Keratinocyte (primary cell): ENCODE data around the gene PLD5. TPM values are rescaled to one million over a fixed set of nuclear protein-coding genes. Genes with fewer than 3 reads are reported as not detected.

Experiments
- DNase-seq: peaks from one replicate; pipeline ENCODE4 v3.0.0-alpha.2; 2011; ENCODE audit warnings: low read depth, missing footprints, low spot score
- FAIRE-seq: peaks from 2 replicates; lab custom pipeline; 2011; peaks lifted over from hg19 to GRCh38; lab: Jason Lieb, UNC
- H2AFZ ChIP-seq: 2 replicates; pipeline ENCODE4 v1.6.0; 2012; ENCODE audit warnings: low read length, control low read depth, inconsistent platforms; ENCODE audit not compliant: control insufficient read depth
- H3K27ac ChIP-seq: 2 replicates; pipeline ENCODE4 v1.5.1; 2011; ENCODE audit warnings: low read length; ENCODE audit not compliant: control insufficient read depth, insufficient read depth
- H3K27me3 ChIP-seq: 3 replicates; pipeline ENCODE4 v1.6.0; 2011; ENCODE audit warnings: low read length; ENCODE audit not compliant: control insufficient read depth, insufficient read depth; ENCODE audit errors: extremely low read depth
- H3K36me3 ChIP-seq, 2 experiments: 2 replicates in 1 of 2; 3 replicates in 1 of 2; pipeline ENCODE4 v1.5.1; 2011; ENCODE audit warnings: low read length in 2 of 2, mild to moderate bottlenecking in 1 of 2; ENCODE audit not compliant: control insufficient read depth in 2 of 2, insufficient read depth in 2 of 2; ENCODE audit errors: extremely low read depth in 1 of 2
- H3K4me1 ChIP-seq: 3 replicates; pipeline ENCODE4 v1.5.1; 2011; ENCODE audit warnings: low read length; ENCODE audit not compliant: control insufficient read depth, insufficient read depth; ENCODE audit errors: extremely low read depth
- H3K4me2 ChIP-seq: 3 replicates; pipeline ENCODE4 v1.6.0; 2011; ENCODE audit warnings: low read depth, low read length; ENCODE audit not compliant: control insufficient read depth, insufficient read depth; ENCODE audit errors: extremely low read depth
- H3K4me3 ChIP-seq, 3 experiments: fragments of 200-600 bp in 1 of 3; sonication (generic) in 1 of 3; 2 replicates in 2 of 3; 3 replicates in 1 of 3; pipeline ENCODE4 v1.5.1; 2011 to 2016; ENCODE audit warnings: low read length in 3 of 3, mild to moderate bottlenecking in 3 of 3, control low read depth in 2 of 3, inconsistent platforms in 1 of 3, low read depth in 1 of 3, mixed read lengths in 1 of 3, mixed run types in 1 of 3, moderate library complexity in 1 of 3; ENCODE audit not compliant: control insufficient read depth in 2 of 3, insufficient read depth in 2 of 3; ENCODE audit errors: extremely low read depth in 1 of 3
- H3K79me2 ChIP-seq: 2 replicates; pipeline ENCODE4 v1.6.0; 2012; ENCODE audit warnings: low read length; ENCODE audit not compliant: control insufficient read depth, insufficient read depth
- H3K9ac ChIP-seq: 3 replicates; pipeline ENCODE4 v1.6.0; 2011; ENCODE audit warnings: low read length; ENCODE audit not compliant: control insufficient read depth, insufficient read depth; ENCODE audit errors: extremely low read depth
- H3K9me1 ChIP-seq: 3 replicates; pipeline ENCODE4 v1.6.0; 2011; ENCODE audit warnings: low read length; ENCODE audit not compliant: control insufficient read depth, insufficient read depth; ENCODE audit errors: extremely low read depth
- H3K9me3 ChIP-seq: 2 replicates; pipeline ENCODE4 v1.5.1; 2012; ENCODE audit warnings: low read depth, low read length; ENCODE audit not compliant: control insufficient read depth
- H4K20me1 ChIP-seq: 3 replicates; pipeline ENCODE4 v1.6.0; 2011; ENCODE audit warnings: low read length; ENCODE audit not compliant: control insufficient read depth, insufficient read depth; ENCODE audit errors: extremely low read depth
- EZH2 ChIP-seq: IDR thresholded peaks from one replicate; pipeline ENCODE4 v1.6.1; 2012; ENCODE audit warnings: inconsistent platforms, mild to moderate bottlenecking, low read length, moderate library complexity
- dilution Hi-C: fragments of 300-500 bp; cut with MboI; formaldehyde crosslinking; loops from one replicate; pipeline ENCODE4 v1.7.0; 2020; ENCODE audit warnings: low sequenced_read_pairs; ENCODE audit not compliant: extremely low pct_ligation_motif_present
- polyA plus RNA-seq, 5 experiments: library from polyadenylated mRNA; depleted of rRNA in 3 of 5; stranded (reverse) in 3 of 5; stranded (forward) in 1 of 5; unstranded in 1 of 5; fragments of >200 nt; gene quantifications; 1 replicate in 1 of 5; 2 replicates in 3 of 5; 3 replicates in 1 of 5; pipeline versions ENCODE4 v1.2.1 to v1.2.3, GENCODE V29; 2011 to 2012; ENCODE audit warnings: missing spikeins in 2 of 5, low read depth in 1 of 5, low replicate concordance in 1 of 5
- TF ChIP-seq, protein P1 (sequence below), 3 experiments: IDR thresholded peaks in 1 of 3; conservative IDR thresholded peaks in 1 of 3; optimal IDR thresholded peaks in 1 of 3; 2 replicates in 2 of 3; 3 replicates in 1 of 3; pipeline versions ENCODE3 to v1.5.1; 2011; ENCODE audit warnings: low read length in 3 of 3, mild to moderate bottlenecking in 3 of 3, moderate library complexity in 2 of 3, control low read depth in 1 of 3, inconsistent platforms in 1 of 3; ENCODE audit not compliant: insufficient read depth in 2 of 3; ENCODE audit errors: extremely low read depth in 1 of 3

Gene PLD5
- polyA plus RNA-seq, 1 donor (not counting 4 experiments of a cell fraction or from before 2014, with no cell fraction given): 7.2 TPM

- dilution Hi-C loops: no loop called here
Observed at GRCh38 chr1:242470774-242471173, 53.7 kb downstream of the PLD5 start.

DNA sequence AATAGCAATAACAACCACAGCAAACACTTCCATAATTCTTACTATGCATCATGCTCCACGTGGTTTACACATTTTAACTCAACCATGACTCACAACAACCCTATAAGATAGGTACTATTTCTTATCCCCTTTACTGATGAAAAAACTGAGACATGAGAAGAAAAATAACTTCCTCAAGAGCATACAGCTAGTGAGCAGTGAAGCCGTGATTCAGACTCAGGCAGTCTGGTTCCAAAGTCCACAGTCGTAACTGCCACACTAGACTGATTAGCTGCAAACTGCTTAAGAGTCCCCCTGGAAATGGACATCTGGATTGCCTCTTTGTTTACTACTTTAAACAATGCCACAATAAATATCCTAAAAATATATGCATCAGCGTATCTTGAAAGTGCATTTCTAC is 55.7 kb downstream of the PLD5 start:
- Histone ChIP-seq H3K27me3 (no peaks in the 10 kb centered on the region), H3K4me3 (no peak overlapping the region), H3K4me2 (no peak overlapping the region), H3K9ac (no peak overlapping the region), H2AFZ (no peak overlapping the region), H3K9me3 (no peaks in the 10 kb centered on the region), H3K79me2 (no peaks in the 10 kb centered on the region), H3K4me1 (no peaks in the 10 kb centered on the region), H3K27ac (no peak overlapping the region), H3K36me3 (peaks cover 0 to 1% of the 10 kb centered on the region in 2 experiments), H3K9me1 (no peaks in the 10 kb centered on the region), H4K20me1 (no peaks in the 10 kb centered on the region)
- dilution Hi-C loops: no loop called here
- TF ChIP-seq EZH2: no peak
- TF ChIP-seq, protein P1, sequence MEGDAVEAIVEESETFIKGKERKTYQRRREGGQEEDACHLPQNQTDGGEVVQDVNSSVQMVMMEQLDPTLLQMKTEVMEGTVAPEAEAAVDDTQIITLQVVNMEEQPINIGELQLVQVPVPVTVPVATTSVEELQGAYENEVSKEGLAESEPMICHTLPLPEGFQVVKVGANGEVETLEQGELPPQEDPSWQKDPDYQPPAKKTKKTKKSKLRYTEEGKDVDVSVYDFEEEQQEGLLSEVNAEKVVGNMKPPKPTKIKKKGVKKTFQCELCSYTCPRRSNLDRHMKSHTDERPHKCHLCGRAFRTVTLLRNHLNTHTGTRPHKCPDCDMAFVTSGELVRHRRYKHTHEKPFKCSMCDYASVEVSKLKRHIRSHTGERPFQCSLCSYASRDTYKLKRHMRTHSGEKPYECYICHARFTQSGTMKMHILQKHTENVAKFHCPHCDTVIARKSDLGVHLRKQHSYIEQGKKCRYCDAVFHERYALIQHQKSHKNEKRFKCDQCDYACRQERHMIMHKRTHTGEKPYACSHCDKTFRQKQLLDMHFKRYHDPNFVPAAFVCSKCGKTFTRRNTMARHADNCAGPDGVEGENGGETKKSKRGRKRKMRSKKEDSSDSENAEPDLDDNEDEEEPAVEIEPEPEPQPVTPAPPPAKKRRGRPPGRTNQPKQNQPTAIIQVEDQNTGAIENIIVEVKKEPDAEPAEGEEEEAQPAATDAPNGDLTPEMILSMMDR (optimal IDR thresholded peaks at IDR 0.05 in 1 of 3, IDR thresholded peaks at IDR 0.05 in 1 of 3, conservative IDR thresholded peaks at IDR 0.05 in 1 of 3; ENCODE audit: extremely low read depth in 1 of 3, insufficient read depth in 2 of 3, low read length in 3 of 3): no peak
- no peak for FAIRE-seq
- no peak for DNase-seq

More at GRCh38 chr1:242470774-242471173, 53.7 kb downstream of the PLD5 start:
- H3K27me3 ChIP-seq: no peaks in the 10 kb centered on the region
- TF ChIP-seq, protein P1 (optimal IDR thresholded peaks at IDR 0.05 in 1 of 3, IDR thresholded peaks at IDR 0.05 in 1 of 3, conservative IDR thresholded peaks at IDR 0.05 in 1 of 3; ENCODE audit: extremely low read depth in 1 of 3, insufficient read depth in 2 of 3, low read length in 3 of 3): no peak
- no peak for TF ChIP-seq EZH2
- FAIRE-seq (no peak), DNase-seq (no peak)
- H3K4me2 ChIP-seq: no peak overlapping the region
- no peaks in the 10 kb centered on the region for H3K9me3 ChIP-seq
- H3K36me3 ChIP-seq: peaks cover 0 to 1% of the 10 kb centered on the region in 2 experiments
- H3K9ac ChIP-seq: no peak overlapping the region
- H3K4me1 ChIP-seq: no peaks in the 10 kb centered on the region
- no peak overlapping the region for H3K27ac ChIP-seq
- H3K9me1 ChIP-seq: no peaks in the 10 kb centered on the region
- H3K79me2 ChIP-seq: no peaks in the 10 kb centered on the region
- no peak overlapping the region for H3K4me3 ChIP-seq
- H4K20me1 ChIP-seq: no peaks in the 10 kb centered on the region
- no peak overlapping the region for H2AFZ ChIP-seq
